WERI-Rb-1 (cell line): ENCODE measurements around the gene PKD1L1.

Experiments used
- DNase-seq: peaks from one replicate; pipeline ENCODE4 v3.0.0-alpha.2; 2020
- H3K27ac ChIP-seq: fragments of 250-450 bp; sonication (Bioruptor Pico); 2 replicates; pipeline ENCODE4 v1.5.1; 2020; ENCODE audit warnings: mild to moderate bottlenecking, moderate library complexity
- H3K27me3 ChIP-seq: fragments of 250-450 bp; sonication (Bioruptor Pico); 2 replicates; pipeline ENCODE4 v1.5.1; 2021; ENCODE audit warnings: mild to moderate bottlenecking, low read depth, moderate library complexity; ENCODE audit not compliant: insufficient read depth, severe bottlenecking
- H3K36me3 ChIP-seq: fragments of 250-450 bp; sonication (Bioruptor Pico); 2 replicates; pipeline ENCODE4 v1.5.1; 2020; ENCODE audit warnings: mild to moderate bottlenecking, moderate library complexity
- H3K4me3 ChIP-seq: 2 replicates; pipeline ENCODE4 v1.5.1; 2011; ENCODE audit warnings: low read depth, mild to moderate bottlenecking, control low read depth, low read length
- H3K9me3 ChIP-seq: fragments of 250-450 bp; sonication (Bioruptor Pico); 2 replicates; pipeline ENCODE4 v1.5.1; 2021; ENCODE audit warnings: mild to moderate bottlenecking, moderate library complexity; ENCODE audit not compliant: severe bottlenecking
- TF ChIP-seq, protein P1 (sequence below): IDR thresholded peaks from 2 replicates; pipeline ENCODE4 v1.5.1; 2011; ENCODE audit warnings: low read depth, mild to moderate bottlenecking, control low read depth, inconsistent platforms, low read length

The PKD1L1 gene

DNA sequence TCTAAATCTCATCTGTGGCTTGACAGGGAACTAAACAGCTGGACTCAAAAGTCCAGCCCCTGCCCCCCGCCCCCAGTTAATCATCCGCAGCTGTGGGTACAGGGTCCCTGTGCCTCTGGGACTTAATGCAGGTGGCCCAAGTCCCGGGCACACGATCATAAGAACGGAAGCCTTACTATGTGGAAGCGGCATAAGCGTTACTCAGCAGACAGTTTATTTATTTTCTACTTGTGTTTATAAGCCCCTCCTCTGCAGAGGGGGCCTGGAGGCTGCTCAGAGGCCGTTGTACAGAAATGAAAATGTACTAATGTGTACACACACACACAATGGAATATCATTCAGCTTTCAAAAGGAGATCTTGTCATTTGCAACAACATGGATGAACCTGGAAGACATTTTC lies 208.4 kb downstream of the PKD1L1 start:
- DNase-seq: no peak
- H3K36me3 ChIP-seq: no peaks in the 10 kb centered on the region
- no peaks in the 10 kb centered on the region for H3K9me3 ChIP-seq
- TF ChIP-seq, protein P1, sequence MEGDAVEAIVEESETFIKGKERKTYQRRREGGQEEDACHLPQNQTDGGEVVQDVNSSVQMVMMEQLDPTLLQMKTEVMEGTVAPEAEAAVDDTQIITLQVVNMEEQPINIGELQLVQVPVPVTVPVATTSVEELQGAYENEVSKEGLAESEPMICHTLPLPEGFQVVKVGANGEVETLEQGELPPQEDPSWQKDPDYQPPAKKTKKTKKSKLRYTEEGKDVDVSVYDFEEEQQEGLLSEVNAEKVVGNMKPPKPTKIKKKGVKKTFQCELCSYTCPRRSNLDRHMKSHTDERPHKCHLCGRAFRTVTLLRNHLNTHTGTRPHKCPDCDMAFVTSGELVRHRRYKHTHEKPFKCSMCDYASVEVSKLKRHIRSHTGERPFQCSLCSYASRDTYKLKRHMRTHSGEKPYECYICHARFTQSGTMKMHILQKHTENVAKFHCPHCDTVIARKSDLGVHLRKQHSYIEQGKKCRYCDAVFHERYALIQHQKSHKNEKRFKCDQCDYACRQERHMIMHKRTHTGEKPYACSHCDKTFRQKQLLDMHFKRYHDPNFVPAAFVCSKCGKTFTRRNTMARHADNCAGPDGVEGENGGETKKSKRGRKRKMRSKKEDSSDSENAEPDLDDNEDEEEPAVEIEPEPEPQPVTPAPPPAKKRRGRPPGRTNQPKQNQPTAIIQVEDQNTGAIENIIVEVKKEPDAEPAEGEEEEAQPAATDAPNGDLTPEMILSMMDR: no peak
- no peaks in the 10 kb centered on the region for H3K27me3 ChIP-seq
- H3K4me3 ChIP-seq: no peak overlapping the region
- no peak overlapping the region for H3K27ac ChIP-seq

- Histone ChIP-seq H3K27ac (no peak overlapping the region), H3K36me3 (no peaks in the 10 kb centered on the region), H3K4me3 (no peak overlapping the region), H3K9me3 (no peaks in the 10 kb centered on the region), H3K27me3 (no peaks in the 10 kb centered on the region)
- TF ChIP-seq, protein P1: no peak
- no peak for DNase-seq
Measured at GRCh38 chr7:47739301-47739875, 208.9 kb downstream of the PKD1L1 start.

- no peak for DNase-seq
- Histone ChIP-seq H3K27ac (no peak overlapping the region), H3K36me3 (no peaks in the 10 kb centered on the region), H3K4me3 (no peak overlapping the region), H3K27me3 (no peaks in the 10 kb centered on the region), H3K9me3 (no peaks in the 10 kb centered on the region)
- TF ChIP-seq, protein P1: no peak
Measured at GRCh38 chr7:47738563-47739166, 209.6 kb downstream of the PKD1L1 start.

DNA sequence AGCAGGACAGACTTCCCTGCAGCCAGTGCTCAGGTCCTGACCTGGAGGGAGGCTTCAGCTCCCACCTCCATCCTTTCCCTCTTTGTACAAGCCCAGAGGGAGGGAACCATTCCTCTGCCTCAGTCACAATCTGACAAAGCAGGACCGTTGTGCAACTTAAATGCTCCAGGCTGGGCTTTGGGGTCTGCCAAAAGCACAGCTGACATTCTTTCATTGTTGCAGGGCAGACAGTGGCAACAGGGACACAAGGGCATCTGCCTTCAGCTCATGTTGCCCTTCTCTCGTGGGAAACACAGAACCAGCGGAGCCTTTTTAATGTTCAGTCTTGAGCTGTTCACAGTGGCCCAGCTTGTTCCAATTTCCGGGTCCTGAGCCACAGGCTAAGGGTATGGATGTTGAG lies 210.7 kb downstream of the PKD1L1 start:
- no peak overlapping the region for H3K27ac ChIP-seq
- H3K9me3 ChIP-seq: no peaks in the 10 kb centered on the region
- DNase-seq: no peak

DNA sequence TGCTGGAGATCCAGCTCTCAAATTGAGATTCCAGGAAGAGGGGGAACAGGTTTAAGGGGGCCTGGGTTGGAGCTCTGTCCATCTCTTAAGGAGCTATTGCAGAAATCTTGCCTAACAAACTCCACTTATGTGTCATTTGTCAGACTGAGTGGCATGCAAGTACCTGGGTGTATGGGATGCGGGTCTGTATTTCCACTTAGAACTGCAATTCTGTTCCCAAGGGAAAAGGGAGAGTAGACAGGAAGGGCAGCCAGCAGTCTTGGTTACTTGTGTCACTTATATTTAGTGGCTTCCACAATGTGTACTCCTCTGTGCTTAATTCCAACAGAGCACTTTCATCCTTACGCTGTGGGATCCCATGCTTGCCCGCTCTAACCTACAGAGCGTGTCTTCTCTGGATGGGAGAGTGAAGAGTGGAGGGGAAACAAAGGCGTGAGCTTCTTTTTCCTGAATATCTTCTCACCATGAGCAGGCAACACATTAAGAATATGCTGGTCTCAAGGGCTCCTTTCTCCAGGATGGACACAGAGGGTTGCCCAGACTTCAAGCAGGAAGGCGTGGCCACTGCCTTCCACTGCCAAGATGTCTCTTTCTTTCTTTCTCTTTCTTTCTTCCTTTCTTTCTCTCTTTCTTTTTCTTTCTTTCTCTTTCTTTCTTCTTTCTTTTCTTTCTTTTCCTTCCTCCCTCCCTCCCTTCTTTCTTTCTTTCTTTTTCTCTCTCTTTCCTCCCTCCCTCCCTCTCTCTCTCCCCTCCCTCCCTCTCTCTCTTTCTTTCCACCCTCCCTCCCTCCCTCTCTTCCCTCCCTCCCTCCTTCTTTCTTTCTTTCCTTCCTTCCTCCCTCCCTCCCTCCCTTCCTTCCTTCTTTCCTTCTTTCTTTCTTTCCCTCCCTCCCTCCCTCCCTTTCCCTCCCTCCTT lies 212.6 kb downstream of the PKD1L1 start:
- Histone ChIP-seq H3K27me3 (no peaks in the 10 kb centered on the region), H3K4me3 (no peak overlapping the region), H3K36me3 (no peaks in the 10 kb centered on the region), H3K27ac (no peak overlapping the region), H3K9me3 (no peaks in the 10 kb centered on the region)
- TF ChIP-seq, protein P1: no peak
- no peak for DNase-seq

More for the DNA sequence above, 210.7 kb downstream of the PKD1L1 start:
- Histone ChIP-seq H3K27me3 (no peaks in the 10 kb centered on the region), H3K4me3 (no peak overlapping the region), H3K36me3 (no peaks in the 10 kb centered on the region)
- TF ChIP-seq, protein P1: no peak
